HG02981 (cell line): ENCODE data around the gene TRIM36.
A peak's percentile ranks its signal among the peaks of the same experiment; 100 is the strongest.

Experiments used
- ATAC-seq: cut with Tn5 transposase; IDR thresholded peaks from one replicate; pipeline ENCODE4 v1.9.1; 2021; ENCODE audit warnings: mild to moderate bottlenecking, moderate library complexity; ENCODE audit not compliant: unreplicated experiment

TRIM36 gene, protein sequence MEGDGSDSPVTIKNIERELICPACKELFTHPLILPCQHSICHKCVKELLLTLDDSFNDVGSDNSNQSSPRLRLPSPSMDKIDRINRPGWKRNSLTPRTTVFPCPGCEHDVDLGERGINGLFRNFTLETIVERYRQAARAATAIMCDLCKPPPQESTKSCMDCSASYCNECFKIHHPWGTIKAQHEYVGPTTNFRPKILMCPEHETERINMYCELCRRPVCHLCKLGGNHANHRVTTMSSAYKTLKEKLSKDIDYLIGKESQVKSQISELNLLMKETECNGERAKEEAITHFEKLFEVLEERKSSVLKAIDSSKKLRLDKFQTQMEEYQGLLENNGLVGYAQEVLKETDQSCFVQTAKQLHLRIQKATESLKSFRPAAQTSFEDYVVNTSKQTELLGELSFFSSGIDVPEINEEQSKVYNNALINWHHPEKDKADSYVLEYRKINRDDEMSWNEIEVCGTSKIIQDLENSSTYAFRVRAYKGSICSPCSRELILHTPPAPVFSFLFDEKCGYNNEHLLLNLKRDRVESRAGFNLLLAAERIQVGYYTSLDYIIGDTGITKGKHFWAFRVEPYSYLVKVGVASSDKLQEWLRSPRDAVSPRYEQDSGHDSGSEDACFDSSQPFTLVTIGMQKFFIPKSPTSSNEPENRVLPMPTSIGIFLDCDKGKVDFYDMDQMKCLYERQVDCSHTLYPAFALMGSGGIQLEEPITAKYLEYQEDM

DNA sequence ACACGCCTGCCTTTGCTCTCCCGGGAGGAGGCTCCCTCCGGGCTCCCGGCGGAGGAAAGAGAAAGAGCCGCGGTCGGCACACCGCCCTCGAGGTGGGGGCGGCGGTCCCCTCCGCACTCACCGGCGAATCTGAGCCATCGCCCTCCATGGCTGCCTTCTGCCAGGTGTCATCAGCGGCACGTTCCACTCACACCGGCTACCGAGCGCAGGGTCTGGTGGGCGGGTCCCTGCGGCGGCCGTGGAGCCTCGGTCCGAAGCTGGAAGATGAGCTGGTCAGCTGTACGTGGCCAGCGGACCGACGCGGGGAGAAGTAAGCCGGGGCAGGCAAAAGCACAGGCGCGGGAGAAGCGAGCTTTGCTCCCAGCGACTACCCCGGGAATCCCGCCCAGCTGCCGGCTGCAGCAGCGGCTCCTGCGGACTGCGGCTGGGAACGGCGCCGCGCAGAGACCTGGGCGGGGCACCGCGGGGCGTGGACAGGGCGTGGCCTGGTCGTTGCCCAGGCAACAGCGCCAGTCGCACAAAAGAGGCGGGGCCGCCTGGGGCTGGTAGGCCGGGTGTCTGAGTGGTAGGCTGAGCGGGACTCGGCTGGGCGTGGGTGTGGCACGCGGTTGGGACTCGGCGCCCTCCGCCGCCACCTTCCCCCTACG lies at the start of gene TRIM36:
TRIM36 (minus strand) TSS at position 422 of the 647 bp plus-strand sequence; CDS start at position 148, 274 bp downstream.
- peak; percentile 98 for ATAC-seq

DNA sequence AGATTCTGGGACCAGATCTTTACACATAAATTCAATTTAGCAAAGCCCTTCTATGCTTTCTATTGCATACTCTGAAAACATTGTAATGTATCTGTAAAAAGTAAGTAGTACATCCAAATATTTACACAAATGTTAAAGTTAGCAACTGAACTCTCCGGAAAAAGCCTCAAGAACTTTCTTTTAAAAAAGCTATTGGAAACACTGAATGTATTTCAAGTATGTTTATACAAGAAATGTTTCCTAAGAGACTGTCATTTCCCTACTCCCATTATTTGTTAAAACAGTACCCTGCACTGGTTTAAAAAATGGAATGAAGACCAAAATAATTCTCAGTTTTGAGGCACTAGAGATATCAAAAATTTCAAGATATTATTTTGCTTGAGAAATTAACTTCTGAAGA lies 44.8 kb upstream of the TRIM36 start:
- no peak for ATAC-seq

DNA sequence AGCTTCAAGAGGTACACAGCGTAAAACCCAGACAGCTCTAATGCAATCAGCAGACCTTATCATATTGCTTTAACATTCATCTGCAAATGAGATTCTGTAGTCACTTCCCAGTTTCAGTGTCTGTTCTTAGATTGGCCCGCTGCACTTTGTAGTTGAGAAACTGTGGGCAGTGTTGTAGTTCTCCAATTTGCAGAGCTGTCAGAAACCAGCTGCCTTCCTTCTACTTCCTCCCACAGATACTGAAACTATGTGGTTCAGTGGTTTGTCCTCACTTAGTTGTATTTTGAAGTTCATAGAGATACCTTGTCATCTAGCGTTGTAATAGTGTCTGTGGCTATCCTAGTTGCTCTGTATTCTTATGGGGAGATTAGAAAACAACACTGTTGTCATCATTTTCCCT lies 39.6 kb upstream of the TRIM36 start:
- peak; percentile 99 for ATAC-seq

DNA sequence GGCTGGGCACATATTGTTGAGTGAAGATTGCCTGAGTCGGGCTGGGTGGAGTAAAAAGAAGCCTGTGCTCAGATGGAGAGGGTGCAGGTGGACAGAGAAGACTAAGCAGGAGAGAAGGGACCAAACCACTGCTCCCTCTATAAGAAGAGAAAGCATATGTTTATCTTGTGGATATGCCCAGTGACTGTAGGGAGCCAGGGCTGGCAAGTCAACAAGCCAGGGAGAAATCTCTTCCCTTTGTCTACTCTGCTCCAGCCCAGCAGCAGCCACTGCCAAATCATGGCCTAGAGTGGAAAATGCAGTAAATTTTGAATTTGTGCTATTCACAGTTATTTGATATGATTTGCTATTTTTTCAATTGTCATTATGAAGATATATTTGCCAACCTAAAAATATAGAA lies 33.2 kb upstream of the TRIM36 start:
- ATAC-seq: no peak

DNA sequence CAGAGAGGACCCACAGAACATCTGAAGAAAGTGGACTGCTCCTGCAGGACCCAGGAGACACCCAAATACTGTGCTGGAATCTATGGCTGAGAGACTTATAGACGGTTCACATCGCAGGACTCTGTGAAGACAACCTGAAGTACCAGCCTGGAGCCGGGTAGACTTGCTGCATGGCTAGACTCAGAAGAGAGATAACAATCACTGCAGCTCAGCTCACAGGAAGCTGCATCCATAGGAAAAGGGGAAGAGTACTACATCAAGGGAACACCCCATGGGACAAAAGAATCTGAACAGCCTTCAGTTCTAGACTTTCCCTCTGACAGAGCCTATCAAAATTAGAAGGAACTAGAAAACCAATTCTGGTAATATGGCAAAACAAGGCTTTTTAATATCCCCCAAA lies 26.5 kb upstream of the TRIM36 start:
- no peak for ATAC-seq

DNA sequence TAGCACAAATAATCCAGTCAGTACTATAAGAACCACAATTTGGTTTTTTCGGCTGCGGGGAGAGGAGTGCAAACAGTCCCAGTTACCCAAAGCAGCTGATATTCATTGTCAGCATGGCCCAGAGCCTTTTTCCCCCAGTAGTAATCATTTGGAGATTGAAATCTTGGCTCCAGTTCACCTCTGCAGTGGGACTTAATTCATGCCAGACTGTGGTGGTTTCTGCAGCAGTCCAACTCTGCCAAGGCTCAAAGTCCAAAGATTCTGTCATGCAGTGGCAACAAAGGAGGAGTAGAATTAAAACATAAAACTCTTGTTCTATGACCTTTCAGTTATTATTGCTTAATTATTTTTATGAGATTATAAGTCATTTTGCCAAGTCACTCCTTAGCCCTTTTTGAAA lies 25.0 kb upstream of the TRIM36 start:
- ATAC-seq: no peak

DNA sequence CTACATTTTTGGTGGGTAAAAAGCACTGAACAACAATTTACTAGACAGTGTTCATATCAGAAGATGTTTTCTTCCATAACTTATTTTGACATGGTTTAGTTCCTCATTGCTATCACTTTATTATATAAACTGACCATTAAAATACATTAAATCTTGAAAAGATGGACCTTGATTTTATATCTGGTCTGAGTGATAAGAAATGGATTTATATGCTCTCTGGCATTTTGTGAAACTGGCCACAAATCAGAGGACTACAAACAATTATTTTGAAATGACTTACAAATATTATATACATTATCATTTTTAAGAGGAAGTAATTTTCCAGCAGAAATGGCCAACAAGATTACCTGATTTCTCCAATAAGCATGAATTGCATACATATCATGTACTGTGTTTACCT lies 23.6 kb upstream of the TRIM36 start:
- no peak for ATAC-seq

DNA sequence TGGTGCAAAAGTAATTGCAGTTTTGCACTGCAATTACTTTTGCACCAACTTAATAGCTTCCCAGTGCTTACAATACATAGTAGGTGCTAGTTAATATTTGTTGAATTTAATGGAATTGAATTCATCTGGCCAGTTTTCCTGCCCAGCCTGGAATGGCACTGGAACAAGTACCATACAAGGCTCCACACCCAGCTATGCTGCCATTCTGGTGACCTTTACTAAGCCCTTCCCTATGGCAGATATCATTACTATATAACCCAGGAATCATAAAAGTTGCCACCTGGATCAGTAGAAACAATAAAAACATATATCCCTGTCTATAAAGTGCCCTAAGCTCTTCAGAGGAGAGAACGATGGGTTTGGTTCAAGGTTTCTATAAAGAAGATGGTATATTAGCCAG lies 22.4 kb upstream of the TRIM36 start:
- ATAC-seq: no peak

DNA sequence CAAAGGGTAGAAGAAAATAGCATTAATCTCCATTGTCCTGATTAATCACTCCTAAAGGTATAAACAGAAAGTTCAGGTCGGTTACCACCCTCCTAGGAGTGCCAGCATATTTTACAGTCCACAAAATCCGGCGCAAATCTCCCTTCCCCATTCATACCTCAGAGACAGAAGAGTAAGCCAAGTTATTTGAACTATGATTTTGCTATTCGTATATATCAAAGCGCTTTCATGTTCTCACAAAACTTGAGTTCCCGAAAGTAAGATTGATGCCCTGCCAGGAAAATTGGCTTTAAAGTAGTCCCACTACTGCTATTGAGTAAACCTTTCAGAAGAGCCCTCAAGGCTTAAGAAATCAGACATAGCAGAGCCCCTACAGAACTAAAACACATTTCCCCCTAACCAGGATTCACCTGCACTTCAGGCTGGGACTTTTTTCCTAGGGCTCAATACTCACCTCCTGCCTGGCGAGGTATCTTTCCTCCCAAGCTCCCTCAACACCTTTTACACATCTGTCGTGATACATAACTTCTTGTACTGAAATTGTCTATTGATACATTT lies 21.8 kb upstream of the TRIM36 start:
- ATAC-seq: no peak

DNA sequence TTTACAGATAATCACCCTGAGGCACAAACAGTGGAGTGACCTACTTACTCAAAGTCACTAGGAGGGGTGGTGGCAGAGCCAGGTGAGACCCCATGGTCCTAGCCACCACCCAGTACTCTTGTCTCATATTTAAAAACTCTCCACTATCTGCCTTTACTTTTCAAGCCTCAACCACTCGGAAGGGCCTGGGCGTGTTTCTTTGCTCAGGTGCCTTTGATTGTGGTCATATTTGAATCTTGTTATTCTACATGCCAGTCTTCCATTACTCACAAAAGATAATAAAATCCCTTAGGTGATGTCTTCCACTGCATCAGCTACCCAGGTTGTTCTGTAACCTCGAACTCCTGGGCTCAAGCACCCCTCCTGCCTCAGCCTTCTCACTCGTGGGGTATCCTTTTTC lies 20.7 kb upstream of the TRIM36 start:
- ATAC-seq: no peak

DNA sequence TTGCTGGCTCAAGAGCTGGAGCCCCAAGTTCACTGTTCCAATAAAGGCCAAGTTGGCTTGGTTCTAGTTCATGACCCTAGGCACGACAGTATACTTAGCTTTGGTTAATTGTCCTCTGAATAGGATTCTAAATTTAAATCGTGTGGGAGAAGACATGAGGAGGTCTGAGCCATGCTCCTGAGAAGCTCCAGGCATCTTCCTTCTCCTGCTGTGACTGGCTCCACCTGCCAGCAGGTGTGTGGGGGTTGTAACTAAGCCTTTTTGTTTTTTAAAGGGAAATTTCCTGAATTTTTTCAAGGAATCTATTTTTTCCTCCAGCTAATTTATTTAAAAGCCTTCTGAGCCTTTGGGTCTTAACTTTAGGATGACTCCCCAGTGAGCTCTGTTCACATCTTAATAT lies 20.2 kb upstream of the TRIM36 start:
- ATAC-seq: no peak

DNA sequence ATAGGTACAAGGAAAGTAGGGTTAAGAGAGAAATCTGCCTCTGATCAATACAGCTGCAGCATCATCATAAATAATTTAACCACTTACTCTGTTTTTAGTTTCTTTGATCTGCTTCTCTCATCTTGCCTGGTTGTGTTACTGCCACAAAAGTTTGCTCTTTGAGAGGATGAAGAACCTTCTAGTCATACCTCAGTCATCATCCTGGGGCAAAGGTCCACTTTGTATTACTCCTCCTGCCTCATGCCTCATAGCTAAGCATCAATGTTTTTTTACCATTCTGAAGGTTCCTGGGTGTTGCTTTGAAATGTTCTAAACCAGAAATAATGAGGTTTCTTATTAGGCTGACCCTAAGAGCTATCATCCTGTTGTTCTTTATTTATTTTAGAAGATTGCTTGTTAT lies 17.1 kb upstream of the TRIM36 start:
- no peak for ATAC-seq

DNA sequence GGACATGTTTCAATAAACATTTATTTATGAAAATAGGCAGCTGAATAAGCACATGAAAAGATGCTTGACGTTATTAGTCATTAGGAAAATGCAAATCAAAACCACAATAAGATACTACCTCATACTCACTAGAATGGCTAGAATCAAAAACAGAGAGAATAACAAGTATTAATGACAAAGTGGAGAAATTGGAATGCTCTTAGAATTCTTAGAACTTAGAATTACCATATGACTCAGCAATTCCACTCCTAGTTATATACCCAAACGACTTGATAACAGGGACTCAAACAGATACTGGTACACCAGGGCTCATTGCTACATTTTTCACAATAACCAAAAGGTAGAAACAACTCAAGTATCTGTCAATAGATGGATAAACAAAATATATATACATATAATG lies 15.1 kb upstream of the TRIM36 start:
- ATAC-seq: no peak

DNA sequence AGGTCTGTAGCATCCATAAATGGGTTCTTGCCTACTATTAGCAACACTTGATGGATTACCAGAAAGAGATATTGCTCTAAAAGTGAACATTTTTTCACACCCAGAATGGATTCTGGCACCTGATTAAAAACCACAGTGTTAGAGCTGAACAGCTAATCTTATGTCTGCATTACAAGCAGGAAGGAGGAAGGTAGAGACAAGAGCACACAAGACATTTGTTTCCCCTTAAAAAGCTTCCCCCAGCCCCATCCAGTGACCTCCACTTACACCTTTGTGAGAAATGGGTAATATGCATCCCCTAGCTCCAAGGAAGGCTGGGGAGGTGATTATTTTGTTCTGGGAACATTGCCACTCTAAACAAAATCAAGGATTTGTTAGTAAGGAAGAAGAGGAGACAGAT lies 12.0 kb upstream of the TRIM36 start:
- no peak for ATAC-seq

DNA sequence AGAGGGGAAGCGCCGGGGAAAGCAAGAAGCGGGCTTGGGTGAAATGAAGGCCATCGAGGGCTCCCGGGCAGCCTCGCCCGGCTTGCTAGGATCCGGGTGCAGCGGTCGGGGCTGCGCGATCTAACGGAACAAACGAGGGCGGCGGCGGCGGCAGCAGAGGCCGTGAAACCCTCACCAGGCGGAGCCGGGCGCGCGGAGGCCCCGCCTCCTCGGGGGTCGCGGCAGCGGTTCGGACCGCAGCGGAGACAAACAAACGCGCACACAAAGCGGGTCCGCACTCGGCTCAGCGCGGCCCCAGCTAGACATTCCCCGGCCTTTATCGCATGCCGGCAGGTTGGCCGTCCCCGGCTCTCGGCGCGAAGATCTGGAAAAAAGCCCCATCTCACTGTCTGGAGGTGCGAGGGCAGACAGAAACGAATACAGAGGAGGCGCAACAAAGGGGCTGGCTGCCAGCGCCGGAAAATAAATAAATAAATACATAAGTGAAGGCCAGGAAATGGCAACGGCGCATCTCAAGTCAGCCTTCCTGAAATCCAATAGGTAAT lies 10.5 kb upstream of the TRIM36 start:
- peak; percentile 48 for ATAC-seq

DNA sequence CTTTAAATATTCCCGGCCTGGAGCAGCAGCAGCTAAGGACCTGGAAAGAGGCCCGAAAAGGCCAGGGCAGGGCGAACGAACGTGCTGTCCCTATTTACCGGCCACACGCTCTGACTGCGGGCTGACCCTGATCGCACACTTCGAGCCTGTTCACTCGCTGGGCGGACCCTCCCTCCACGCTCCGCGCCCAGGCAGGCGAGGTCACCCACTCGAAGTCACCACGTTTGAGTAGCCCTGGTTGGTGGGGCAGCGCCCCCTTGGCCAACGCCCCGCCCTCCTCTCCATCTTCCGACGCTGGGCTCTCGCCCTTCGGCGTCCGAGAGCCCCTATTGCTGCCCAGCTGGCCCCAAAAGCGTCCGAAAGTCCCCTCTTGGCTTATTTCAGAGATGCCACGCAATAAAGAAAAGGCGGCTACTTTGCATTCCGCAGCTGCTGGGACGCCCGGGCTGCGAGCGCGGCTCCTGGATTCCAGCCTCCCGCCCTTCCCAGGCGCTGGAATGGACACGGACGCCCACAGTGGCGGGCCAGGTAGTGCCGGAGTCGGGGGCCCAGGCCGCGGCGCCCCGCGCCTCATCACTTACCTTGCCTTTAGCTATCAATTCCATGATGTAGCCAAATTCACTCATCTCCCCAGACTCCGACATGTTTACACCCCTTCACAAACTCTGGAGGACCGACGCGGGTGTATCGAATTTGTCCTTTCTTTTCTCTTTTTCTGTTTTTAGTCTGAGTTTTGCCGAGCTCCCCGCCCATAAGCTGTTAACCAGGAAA lies 9.9 kb upstream of the TRIM36 start:
- ATAC-seq: peak; percentile 31

DNA sequence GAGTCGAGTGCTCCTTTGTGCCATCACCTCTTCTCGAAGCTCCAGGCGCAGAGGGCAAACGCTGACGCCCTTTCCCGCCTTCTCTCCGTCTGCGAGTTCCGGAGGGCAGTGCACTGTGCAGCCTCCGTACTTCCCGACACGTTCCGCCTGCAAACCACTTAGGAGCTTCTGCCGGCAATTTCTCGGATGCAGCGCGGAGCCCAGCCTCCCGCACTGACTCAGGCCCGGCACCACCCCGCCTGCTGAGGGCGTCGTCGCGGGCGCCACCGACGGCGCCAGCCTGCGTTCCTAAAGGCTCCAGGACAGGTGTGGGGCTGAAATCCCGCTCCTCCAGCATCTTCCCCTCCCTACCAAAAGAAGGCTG lies 9.3 kb upstream of the TRIM36 start:
- ATAC-seq: no peak

DNA sequence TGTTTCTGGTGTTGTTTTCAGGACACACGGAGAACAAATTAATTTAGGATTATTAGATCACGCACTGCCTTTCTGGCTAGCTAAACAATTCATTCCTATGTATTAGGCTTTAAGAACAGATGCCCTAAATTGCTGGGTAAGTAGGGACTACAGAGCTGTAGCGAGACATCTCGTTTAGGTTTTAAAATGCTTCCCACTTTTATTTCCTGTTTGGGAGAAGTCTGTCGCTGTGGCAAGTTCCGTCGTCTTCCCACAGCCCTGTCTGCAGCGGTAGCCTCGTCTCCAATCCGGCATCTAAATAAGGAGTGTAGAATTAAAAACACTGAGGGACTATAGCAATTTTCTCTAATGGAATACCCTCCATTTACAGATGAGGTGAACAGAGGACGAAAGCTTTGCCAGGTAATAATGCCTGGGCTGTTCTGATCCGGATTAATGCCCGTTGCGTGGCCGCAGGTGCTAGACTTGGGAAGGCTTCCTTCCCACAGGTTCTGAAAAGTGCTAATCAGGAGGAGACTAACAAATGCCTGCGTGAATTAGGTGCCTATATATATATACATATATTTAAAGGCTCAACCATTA lies 1.3 kb upstream of the TRIM36 start:
- no peak for ATAC-seq

DNA sequence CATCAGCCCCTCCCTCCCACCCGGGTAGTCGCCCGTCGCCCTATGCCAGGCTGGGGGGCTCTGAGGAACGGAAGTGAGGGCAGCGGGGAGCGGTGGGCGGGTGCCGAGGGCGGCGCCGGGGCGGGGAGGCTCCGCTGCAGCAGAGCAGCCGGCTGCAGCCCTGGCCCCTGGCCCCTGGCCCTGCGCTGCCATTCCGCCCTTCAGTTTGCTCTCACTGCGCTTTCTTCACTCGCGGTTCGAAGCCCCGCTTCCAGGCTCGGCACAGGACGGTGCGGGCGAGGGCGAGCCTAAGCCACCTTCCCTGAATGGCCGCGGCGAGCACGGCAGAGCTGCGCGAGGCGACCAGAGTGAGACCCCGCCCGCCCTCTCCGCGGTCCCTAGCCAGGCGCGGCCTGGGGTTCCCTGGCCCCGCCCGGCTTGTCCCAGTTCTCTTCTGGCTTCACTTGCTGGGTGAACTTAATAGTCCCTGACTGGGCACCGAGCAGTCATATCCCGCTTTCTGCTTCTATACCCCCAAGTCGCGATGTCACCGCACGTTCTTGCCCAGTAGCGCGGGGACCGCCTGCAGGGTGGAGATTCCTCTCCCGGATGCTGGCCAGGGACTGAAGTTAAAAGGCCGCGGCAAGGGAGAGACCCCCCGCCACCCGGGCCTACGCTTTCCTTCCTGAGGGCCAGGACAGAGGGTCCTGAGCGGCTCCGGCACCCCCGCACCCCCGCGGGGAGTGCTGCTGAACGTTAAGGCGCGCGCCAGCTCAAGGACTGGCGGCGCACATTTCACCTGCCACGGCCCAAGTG lies 623 bp upstream of the TRIM36 start:
- ATAC-seq: peak; percentile 43
